ENCODE results near the gene ZNF740.

GRCh38 chr12:53239643-53240258 is 59.2 kb downstream of the ZNF740 start:
- TF ChIP-seq BACH2 (CRISPR knock-in tag; IDR thresholded peaks at IDR 0.05; ENCODE audit: borderline replicate concordance) (no peak), TSHZ2 (CRISPR knock-in tag; IDR thresholded peaks at IDR 0.05) (no peak), ZNF8 (CRISPR knock-in tag; IDR thresholded peaks at IDR 0.05) (no peak), PATZ1 (CRISPR knock-in tag; IDR thresholded peaks at IDR 0.05; ENCODE audit: borderline replicate concordance) (no peak), ESRRG (CRISPR knock-in tag; IDR thresholded peaks at IDR 0.05) (no peak)
